ENCODE measurements around the gene TMEM87B.

The TMEM87B gene

GRCh38 chr2:112140205-112140802 lies 85.2 kb downstream of the TMEM87B start:
- Histone ChIP-seq H3K27ac (no peak overlapping the region), H3K27me3 (peaks cover 47 to 70% (median 58%) of the 10 kb centered on the region in 11 experiments), H3K4me2 (peak overlapping the region in 9 of 11 experiments; percentile 4 to 61 (median 30); a peak in 13 of 22 replicates), H4K20me1 (peaks cover 0 to 8% (median 0%) of the 10 kb centered on the region in 11 experiments; a peak in 2 of 22 replicates), H3K36me3 (no peaks in the 10 kb centered on the region), H3K9ac (no peak overlapping the region), H3K9me3 (replicated peaks in 1 of 11) (no peaks in the 10 kb centered on the region), H3K4me3 (peak overlapping the region in 3 of 10 experiments; percentile 12 to 37 (median 26); a peak in 2 of 20 replicates), H3K4me1 (peaks cover 12 to 37% (median 25%) of the 10 kb centered on the region in 10 experiments)
- no peak for TF ChIP-seq Cebpa-rat (IDR thresholded peaks at IDR 0.05)

GRCh38 chr2:112140899-112141625 lies 86.0 kb downstream of the TMEM87B start:
- no peak overlapping the region for H3K4me3 ChIP-seq
- no peak overlapping the region for H3K27ac ChIP-seq
- no peak for TF ChIP-seq Cebpa-rat (IDR thresholded peaks at IDR 0.05)
- peaks cover 12 to 33% (median 24%) of the 10 kb centered on the region in 10 experiments for H3K4me1 ChIP-seq
- peaks cover 47 to 70% (median 58%) of the 10 kb centered on the region in 11 experiments for H3K27me3 ChIP-seq
- H4K20me1 ChIP-seq = peaks cover 0 to 8% (median 0%) of the 10 kb centered on the region in 11 experiments; a peak in 2 of 22 replicates
- H3K9ac ChIP-seq = no peak overlapping the region
- H3K9me3 ChIP-seq (replicated peaks in 1 of 11) = no peaks in the 10 kb centered on the region
- H3K36me3 ChIP-seq = no peaks in the 10 kb centered on the region
- H3K4me2 ChIP-seq = no peak overlapping the region

GRCh38 chr2:112141626-112142007 lies 86.5 kb downstream of the TMEM87B start:
- H3K36me3 ChIP-seq = no peaks in the 10 kb centered on the region
- peaks cover 12 to 27% (median 21%) of the 10 kb centered on the region in 10 experiments for H3K4me1 ChIP-seq
- H3K27ac ChIP-seq = no peak overlapping the region
- H3K27me3 ChIP-seq = peaks cover 47 to 66% (median 58%) of the 10 kb centered on the region in 11 experiments
- H4K20me1 ChIP-seq = peaks cover 0 to 8% (median 0%) of the 10 kb centered on the region in 11 experiments; a peak in 2 of 22 replicates
- no peak for TF ChIP-seq Cebpa-rat (IDR thresholded peaks at IDR 0.05)
- H3K4me2 ChIP-seq = no peak overlapping the region
- H3K4me3 ChIP-seq = no peak overlapping the region
- no peak overlapping the region for H3K9ac ChIP-seq
- no peaks in the 10 kb centered on the region for H3K9me3 ChIP-seq (replicated peaks in 1 of 11)

- Histone ChIP-seq H3K27ac (no peak overlapping the region), H3K9ac (no peak overlapping the region), H3K4me3 (no peak overlapping the region), H3K9me3 (replicated peaks in 1 of 11) (peaks cover 0 to under 1% (median 0%) of the 10 kb centered on the region in 11 experiments; a peak in 1 of 22 replicates), H4K20me1 (peaks cover 0 to 8% (median 0%) of the 10 kb centered on the region in 11 experiments; a peak in 2 of 22 replicates), H3K4me2 (no peak overlapping the region), H3K27me3 (peaks cover 47 to 57% (median 55%) of the 10 kb centered on the region in 11 experiments), H3K4me1 (peaks cover 6 to 17% (median 11%) of the 10 kb centered on the region in 10 experiments), H3K36me3 (no peaks in the 10 kb centered on the region)
- no peak for TF ChIP-seq Cebpa-rat (IDR thresholded peaks at IDR 0.05)
Measured at GRCh38 chr2:112142525-112143078, 87.5 kb downstream of the TMEM87B start.

- Histone ChIP-seq H3K27ac (no peak overlapping the region), H3K4me3 (no peak overlapping the region), H3K4me1 (peaks cover under 1 to 12% (median 6%) of the 10 kb centered on the region in 10 experiments; a peak in 19 of 20 replicates), H3K4me2 (no peak overlapping the region), H3K9me3 (replicated peaks in 1 of 11) (peaks cover 0 to 6% (median 0%) of the 10 kb centered on the region in 11 experiments; a peak in 3 of 22 replicates), H3K36me3 (no peaks in the 10 kb centered on the region), H3K9ac (no peak overlapping the region), H4K20me1 (peaks cover 0 to 8% (median 0%) of the 10 kb centered on the region in 11 experiments; a peak in 2 of 22 replicates), H3K27me3 (peaks cover 41 to 51% (median 50%) of the 10 kb centered on the region in 11 experiments)
- no peak for TF ChIP-seq Cebpa-rat (IDR thresholded peaks at IDR 0.05)
Measured at GRCh38 chr2:112143150-112143549, 88.1 kb downstream of the TMEM87B start.

- peaks cover 26 to 33% (median 33%) of the 10 kb centered on the region in 11 experiments for H3K27me3 ChIP-seq
- H3K9ac ChIP-seq = no peak overlapping the region
- no peak overlapping the region for H3K4me3 ChIP-seq
- no peaks in the 10 kb centered on the region for H3K36me3 ChIP-seq
- H4K20me1 ChIP-seq = peaks cover 0 to 8% (median 0%) of the 10 kb centered on the region in 11 experiments; a peak in 2 of 22 replicates
- H3K9me3 ChIP-seq (replicated peaks in 1 of 11) = peaks cover 0 to 8% (median 0%) of the 10 kb centered on the region in 11 experiments; a peak in 3 of 22 replicates
- H3K4me1 ChIP-seq = peaks cover 4 to 23% (median 21%) of the 10 kb centered on the region in 10 experiments; a peak in 19 of 20 replicates
- TF ChIP-seq Cebpa-rat (IDR thresholded peaks at IDR 0.05) = no peak
- no peak overlapping the region for H3K4me2 ChIP-seq
- no peak overlapping the region for H3K27ac ChIP-seq
Measured at GRCh38 chr2:112144966-112145365, 89.9 kb downstream of the TMEM87B start.

GRCh38 chr2:112147382-112148168 lies 92.5 kb downstream of the TMEM87B start:
- Histone ChIP-seq H3K36me3 (no peaks in the 10 kb centered on the region), H4K20me1 (no peaks in the 10 kb centered on the region), H3K4me3 (no peak overlapping the region), H3K4me1 (peaks cover 10 to 37% (median 28%) of the 10 kb centered on the region in 10 experiments; a peak in 19 of 20 replicates), H3K4me2 (peak overlapping the region in 2 of 11 experiments; percentile 56 to 80; a peak in 1 of 22 replicates), H3K9ac (no peak overlapping the region), H3K9me3 (replicated peaks in 1 of 11) (peaks cover 0 to 8% (median 0%) of the 10 kb centered on the region in 11 experiments; a peak in 3 of 22 replicates), H3K27ac (no peak overlapping the region), H3K27me3 (peaks cover 0 to 7% (median 7%) of the 10 kb centered on the region in 11 experiments; a peak in 15 of 22 replicates)
- TF ChIP-seq Cebpa-rat (IDR thresholded peaks at IDR 0.05) = no peak

- Histone ChIP-seq H4K20me1 (no peaks in the 10 kb centered on the region), H3K9ac (no peak overlapping the region), H3K9me3 (replicated peaks in 1 of 11) (peaks cover 0 to 8% (median 0%) of the 10 kb centered on the region in 11 experiments; a peak in 4 of 22 replicates), H3K4me3 (no peak overlapping the region), H3K27ac (no peak overlapping the region), H3K4me1 (peaks cover 10 to 45% (median 31%) of the 10 kb centered on the region in 10 experiments; a peak in 19 of 20 replicates), H3K36me3 (no peaks in the 10 kb centered on the region), H3K4me2 (peak overlapping the region in 9 of 11 experiments; percentile 9 to 80 (median 56); a peak in 15 of 22 replicates), H3K27me3 (no peaks in the 10 kb centered on the region)
- TF ChIP-seq Cebpa-rat (IDR thresholded peaks at IDR 0.05) = no peak
Measured at GRCh38 chr2:112148477-112148876, 93.4 kb downstream of the TMEM87B start.
